GM12875 (cell line): ENCODE measurements around the gene AP4S1.

Experiments
- H3K4me3 ChIP-seq: one replicate; pipeline ENCODE4 v1.5.1; 2011; ENCODE audit warnings: low read depth, low read length, control low read depth
- CTCF ChIP-seq: IDR thresholded peaks from 2 replicates; pipeline ENCODE4 v1.5.1; 2011; ENCODE audit warnings: low read depth, mild to moderate bottlenecking, control low read depth, inconsistent platforms, low read length, moderate library complexity, borderline replicate concordance; ENCODE audit not compliant: insufficient read depth

Gene AP4S1

GRCh38 chr14:31122921-31123320, 97.5 kb downstream of the AP4S1 start:
- no peak for TF ChIP-seq CTCF
- H3K4me3 ChIP-seq, result no peak overlapping the region

GRCh38 chr14:31124197-31124596, 98.7 kb downstream of the AP4S1 start:
- TF ChIP-seq CTCF, result no peak
- H3K4me3 ChIP-seq, result no peak overlapping the region

GRCh38 chr14:31125231-31125630, 99.8 kb downstream of the AP4S1 start:
- H3K4me3 ChIP-seq, result no peak overlapping the region
- TF ChIP-seq CTCF, result no peak

GRCh38 chr14:31126680-31127079, 101.2 kb downstream of the AP4S1 start:
- H3K4me3 ChIP-seq, result no peak overlapping the region

GRCh38 chr14:31127690-31128089, 102.2 kb downstream of the AP4S1 start:
- H3K4me3 ChIP-seq, result no peak overlapping the region
- TF ChIP-seq CTCF, result no peak

More at GRCh38 chr14:31126680-31127079, 101.2 kb downstream of the AP4S1 start:
- no peak for TF ChIP-seq CTCF

- TF ChIP-seq CTCF, result no peak
- H3K4me3 ChIP-seq, result no peak overlapping the region
Observed at GRCh38 chr14:31128601-31129526, 103.4 kb downstream of the AP4S1 start.

GRCh38 chr14:31133133-31133532, 107.7 kb downstream of the AP4S1 start:
- H3K4me3 ChIP-seq, result no peak overlapping the region
- no peak for TF ChIP-seq CTCF
